Stimulated activated CD8-positive, alpha-beta memory T cell treated with anti-CD3 and anti-CD28 coated beads, Interleukin-12 subunit alpha, Interleukin-12 subunit beta, amount 100 ng/mL, for 1 hour (primary cell): ENCODE measurements around the gene TRAPPC5.

ENCODE experiments used
- DNase-seq: peaks from one replicate; pipeline ENCODE4 v3.0.0-alpha.2; 2020; ENCODE audit warnings: low read depth

TRAPPC5 gene

GRCh38 chr19:7645656-7646425 is 34.8 kb upstream of the TRAPPC5 start:
- no peak for DNase-seq

- DNase-seq: no peak
Measured at GRCh38 chr19:7646426-7646700, 34.3 kb upstream of the TRAPPC5 start.

- no peak for DNase-seq
Measured at GRCh38 chr19:7647156-7647555, 33.5 kb upstream of the TRAPPC5 start.

- no peak for DNase-seq
Measured at GRCh38 chr19:7648265-7649014, 32.2 kb upstream of the TRAPPC5 start.

- no peak for DNase-seq
Measured at GRCh38 chr19:7650148-7650547, 30.5 kb upstream of the TRAPPC5 start.

GRCh38 chr19:7652061-7652641 is 28.5 kb upstream of the TRAPPC5 start:
- DNase-seq: peak; percentile 86

GRCh38 chr19:7654401-7654800 is 26.2 kb upstream of the TRAPPC5 start:
- DNase-seq: no peak

GRCh38 chr19:7655581-7655980 is 25.1 kb upstream of the TRAPPC5 start:
- DNase-seq: no peak

- DNase-seq: no peak
Measured at GRCh38 chr19:7657131-7657751, 23.4 kb upstream of the TRAPPC5 start.

GRCh38 chr19:7658219-7658686 is 22.4 kb upstream of the TRAPPC5 start:
- DNase-seq: no peak

GRCh38 chr19:7661744-7662538 is 18.7 kb upstream of the TRAPPC5 start:
- DNase-seq: no peak

- DNase-seq: no peak
Measured at GRCh38 chr19:7662657-7663056, 18.0 kb upstream of the TRAPPC5 start.

- DNase-seq: no peak
Measured at GRCh38 chr19:7663706-7664105, 16.9 kb upstream of the TRAPPC5 start.

GRCh38 chr19:7665076-7665475 is 15.6 kb upstream of the TRAPPC5 start:
- no peak for DNase-seq

GRCh38 chr19:7668842-7669241 is 11.8 kb upstream of the TRAPPC5 start, which contains the start of gene RETN:
RETN (plus strand) TSS chr19:7669049; CDS start chr19:7669327, 278 bp downstream.
- DNase-seq: no peak

GRCh38 chr19:7669641-7670040 is 11.0 kb upstream of the TRAPPC5 start:
- DNase-seq: no peak

- DNase-seq: no peak
Measured at GRCh38 chr19:7670150-7670783, 10.4 kb upstream of the TRAPPC5 start.

GRCh38 chr19:7670790-7671189 is 9.8 kb upstream of the TRAPPC5 start:
- DNase-seq: no peak

GRCh38 chr19:7672522-7672921 is 8.1 kb upstream of the TRAPPC5 start:
- no peak for DNase-seq

- no peak for DNase-seq
Measured at GRCh38 chr19:7674010-7675005, 6.3 kb upstream of the TRAPPC5 start.
